ENCODE results near the gene ERC2. TPM values are rescaled to one million over a fixed set of nuclear protein-coding genes. Genes with fewer than 3 reads are reported as not detected.

ERC2 gene
- total and polyA plus RNA-seq, 2 of the 8 experiments (the other 6 are each of a cell fraction or from before 2014, with no cell fraction given): 16.4 to 22.8 TPM

GRCh38 chr3:55622733-55623132 lies 845.5 kb downstream of the ERC2 start (continued):
- TF ChIP-seq CHD7 (IDR thresholded peaks at IDR 0.05; ENCODE audit: insufficient replicate concordance, low read length) (no peak), KDM1A (IDR thresholded peaks at IDR 0.05; ENCODE audit: borderline replicate concordance, low read length) (no peak)

Data from H1 (cell line).